Lung (tissue), 12 donors: ENCODE data around the gene CACNA1G. TPM values are rescaled to one million over a fixed set of nuclear protein-coding genes. Genes with fewer than 3 reads are reported as not detected.

Experiments used
- ATAC-seq: fragments of 200-7000 bp; cut with Tn5 transposase; one replicate; pipeline ENCODE4 v1.9.1; 2020; ENCODE audit warnings: moderate number of reproducible peaks; ENCODE audit not compliant: insufficient read depth, low FRiP score
- DNase-seq, 3 donors: peaks; one replicate each; pipeline ENCODE4 v3.0.0-alpha.2; 2013 to 2017
- H3K27ac ChIP-seq, 2 donors: one replicate each; pipeline ENCODE4 v1.5.1; 2013; ENCODE audit warnings: mild to moderate bottlenecking in 2 of 2, moderate library complexity in 2 of 2, control low read depth in 1 of 2, inconsistent platforms in 1 of 2, low read depth in 1 of 2, low read length in 1 of 2
- H3K27me3 ChIP-seq, 3 donors: one replicate each; pipeline ENCODE4 v1.5.1; 2013; ENCODE audit warnings: low read length in 2 of 3; ENCODE audit not compliant: control insufficient read depth in 3 of 3, insufficient read depth in 3 of 3
- H3K36me3 ChIP-seq, 4 donors: one replicate each; pipeline ENCODE4 v1.5.1; 2013; ENCODE audit warnings: low read length in 4 of 4, mild to moderate bottlenecking in 1 of 4, moderate library complexity in 1 of 4; ENCODE audit not compliant: control insufficient read depth in 4 of 4, insufficient read depth in 4 of 4
- H3K4me1 ChIP-seq, 5 donors: one replicate each; pipeline ENCODE4 v1.5.1; 2013; ENCODE audit warnings: low read length in 5 of 5, mild to moderate bottlenecking in 2 of 5, moderate library complexity in 1 of 5; ENCODE audit not compliant: control insufficient read depth in 5 of 5, insufficient read depth in 5 of 5
- H3K4me3 ChIP-seq: one replicate; pipeline ENCODE4 v1.5.1; 2013; ENCODE audit warnings: mild to moderate bottlenecking, control low read depth, moderate library complexity
- H3K9ac ChIP-seq, 2 donors: one replicate each; pipeline ENCODE4 v1.5.1; 2013; ENCODE audit warnings: low read length in 2 of 2, control low read depth in 1 of 2; ENCODE audit not compliant: insufficient read depth in 1 of 2
- H3K9me3 ChIP-seq, 4 donors: one replicate each; pipeline ENCODE4 v1.5.1; 2013; ENCODE audit warnings: low read length in 3 of 4, mild to moderate bottlenecking in 1 of 4, moderate library complexity in 1 of 4; ENCODE audit not compliant: control insufficient read depth in 4 of 4, insufficient read depth in 3 of 4
- WGBS, 2 donors: extraction: QIAGEN DNeasy Blood & Tissue Kit; methylation state at CpG; one replicate each; pipeline ENCODE4 v1.1.7; 2013; 5-methylcytosine and 5-hydroxymethylcytosine counted together
- polyA plus RNA-seq, 2 donors: library from polyadenylated mRNA; stranded (reverse); fragments of 200-250 nt; gene quantifications; one replicate each; pipeline ENCODE4 v1.2.1, GENCODE V29; 2013
- total RNA-seq, 2 donors: library from RNA; depleted of rRNA in 1 of 2; stranded (reverse); fragments of >200 nt in 1 of 2; gene quantifications; one replicate each; pipeline ENCODE4 v1.2.1, GENCODE V29; 2014 to 2021
- TF ChIP-seq, protein P1 (sequence below): IDR thresholded peaks from 2 replicates; pipeline ENCODE4 v1.5.1; 2012; ENCODE audit warnings: mild to moderate bottlenecking; ENCODE audit errors: control extremely low read depth, extremely low read depth
- donor health status: control.
- donor health status: control.
- donor health status: Bipolar disorder and iron deficiency.
- donor health status: healthy.
- donor health status: DM: yes; HTN: yes; CAD: no.

CACNA1G gene
- total and polyA plus RNA-seq, 4 donors = 0.14 to 3.6 (median 0.24) TPM

GRCh38 chr17:50604513-50604912 is 44.0 kb downstream of the CACNA1G start:
- WGBS, 2 donors = 12 to 15% methylated on average over 11 to 13 of the region's 13 CpGs
- no peak for ATAC-seq
- Histone ChIP-seq H3K4me3 (no peak overlapping the region), H3K9ac (no peak overlapping the region), H3K27ac (no peak overlapping the region), H3K9me3 (no peaks in the 10 kb centered on the region), H3K27me3 (no peaks in the 10 kb centered on the region), H3K4me1 (peaks cover 0 to 54% (median 32%) of the 10 kb centered on the region in 5 donors), H3K36me3 (peaks cover 0 to 20% (median 8%) of the 10 kb centered on the region in 4 donors)
- TF ChIP-seq, protein P1, sequence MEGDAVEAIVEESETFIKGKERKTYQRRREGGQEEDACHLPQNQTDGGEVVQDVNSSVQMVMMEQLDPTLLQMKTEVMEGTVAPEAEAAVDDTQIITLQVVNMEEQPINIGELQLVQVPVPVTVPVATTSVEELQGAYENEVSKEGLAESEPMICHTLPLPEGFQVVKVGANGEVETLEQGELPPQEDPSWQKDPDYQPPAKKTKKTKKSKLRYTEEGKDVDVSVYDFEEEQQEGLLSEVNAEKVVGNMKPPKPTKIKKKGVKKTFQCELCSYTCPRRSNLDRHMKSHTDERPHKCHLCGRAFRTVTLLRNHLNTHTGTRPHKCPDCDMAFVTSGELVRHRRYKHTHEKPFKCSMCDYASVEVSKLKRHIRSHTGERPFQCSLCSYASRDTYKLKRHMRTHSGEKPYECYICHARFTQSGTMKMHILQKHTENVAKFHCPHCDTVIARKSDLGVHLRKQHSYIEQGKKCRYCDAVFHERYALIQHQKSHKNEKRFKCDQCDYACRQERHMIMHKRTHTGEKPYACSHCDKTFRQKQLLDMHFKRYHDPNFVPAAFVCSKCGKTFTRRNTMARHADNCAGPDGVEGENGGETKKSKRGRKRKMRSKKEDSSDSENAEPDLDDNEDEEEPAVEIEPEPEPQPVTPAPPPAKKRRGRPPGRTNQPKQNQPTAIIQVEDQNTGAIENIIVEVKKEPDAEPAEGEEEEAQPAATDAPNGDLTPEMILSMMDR = no peak
- peak; percentile 99 to 100 (median 100) for DNase-seq

DNA sequence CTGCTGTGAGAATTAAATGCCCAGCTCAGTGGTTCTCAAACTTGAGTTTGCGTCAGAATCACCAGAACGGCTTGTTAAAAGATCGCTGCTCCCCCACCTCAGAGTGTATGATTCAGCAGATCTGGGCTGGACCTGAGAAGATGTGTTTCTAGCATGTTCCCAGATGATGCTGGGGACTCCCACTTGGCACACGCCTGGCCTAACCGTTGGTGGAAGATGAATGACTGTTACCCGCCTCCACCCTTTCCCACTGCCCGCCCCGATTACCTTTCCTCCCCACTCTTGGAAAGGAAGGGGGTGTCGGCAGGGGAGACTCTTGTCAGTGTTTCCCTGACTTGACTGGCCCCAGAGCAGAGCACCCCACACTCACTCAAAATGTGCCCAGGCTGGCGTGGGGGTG is 44.9 kb downstream of the CACNA1G start:
- H3K4me1 ChIP-seq = peaks cover 0 to 54% (median 32%) of the 10 kb centered on the region in 5 donors
- DNase-seq = no peak
- no peak for ATAC-seq
- no peaks in the 10 kb centered on the region for H3K27me3 ChIP-seq
- H3K9ac ChIP-seq = no peak overlapping the region
- H3K36me3 ChIP-seq = peaks cover 0 to 17% (median 6%) of the 10 kb centered on the region in 4 donors
- H3K4me3 ChIP-seq = no peak overlapping the region
- no peak overlapping the region for H3K27ac ChIP-seq
- TF ChIP-seq, protein P1 = no peak
- 60 to 69% methylated on average over 10 of the region's 10 CpGs for WGBS, 2 donors
- H3K9me3 ChIP-seq = no peaks in the 10 kb centered on the region

GRCh38 chr17:50607522-50608175 is 47.1 kb downstream of the CACNA1G start:
- Histone ChIP-seq H3K36me3 (peaks cover 0 to 15% (median 7%) of the 10 kb centered on the region in 4 donors), H3K4me1 (peaks cover 0 to 36% (median 17%) of the 10 kb centered on the region in 5 donors), H3K9ac (no peak overlapping the region), H3K27me3 (no peaks in the 10 kb centered on the region), H3K27ac (no peak overlapping the region), H3K4me3 (no peak overlapping the region), H3K9me3 (no peaks in the 10 kb centered on the region)
- ATAC-seq = no peak
- TF ChIP-seq, protein P1 = no peak
- WGBS, 2 donors = 77 to 83% methylated on average over 19 of the region's 19 CpGs
- DNase-seq = no peak
